SU-DHL-6 (cell line): ENCODE data around the gene IFIH1.

Experiments used
- EZH2phosphoT487 ChIP-seq: fragments of 200-600 bp; sonication (generic), shearing (Covaris generic); conservative IDR thresholded peaks from 2 replicates; pipeline ENCODE4 v1.6.1; 2018; ENCODE audit warnings: mild to moderate bottlenecking, antibody characterized with exemption, low read length, moderate library complexity, mixed read lengths
- TF ChIP-seq, protein P1 (sequence below): fragments of 200-600 bp; sonication (generic); IDR thresholded peaks from one replicate; pipeline ENCODE4 v1.5.1; 2017; ENCODE audit warnings: antibody characterized with exemption, mild to moderate bottlenecking, low read length, moderate library complexity; ENCODE audit not compliant: insufficient read depth, poor library complexity, severe bottlenecking

DNA sequence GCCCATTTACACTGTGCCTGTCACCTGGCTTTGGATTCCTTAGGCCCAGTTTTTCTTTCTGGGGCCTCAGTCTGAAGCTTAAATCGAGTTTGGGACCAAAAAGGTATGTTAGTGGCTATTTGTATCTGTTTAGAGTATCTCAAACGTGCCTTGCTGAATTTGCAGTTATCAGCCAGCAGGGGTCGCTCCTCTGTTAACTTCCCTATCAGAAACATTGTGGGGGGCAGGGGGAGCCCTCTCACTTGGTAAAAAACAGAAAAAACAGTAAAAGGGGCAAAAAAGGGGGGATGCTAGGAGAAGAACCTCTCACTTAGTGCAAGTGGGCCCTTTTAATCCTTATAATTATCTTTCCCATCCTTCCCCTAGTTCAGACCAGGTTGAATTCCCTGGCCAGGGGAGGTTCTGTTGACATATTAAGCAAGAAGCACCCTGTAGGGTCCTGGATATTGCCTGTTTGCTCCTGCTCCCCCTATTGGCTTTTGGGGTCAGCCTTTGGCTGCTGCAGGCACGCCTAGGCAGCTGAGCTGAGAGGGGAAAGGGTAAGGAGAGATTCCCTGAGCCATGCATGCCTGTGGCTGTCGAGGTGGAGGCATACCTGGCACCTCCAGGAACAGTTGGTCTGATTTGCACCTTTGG lies 8.8 kb upstream of the IFIH1 start:
- TF ChIP-seq, protein P1, sequence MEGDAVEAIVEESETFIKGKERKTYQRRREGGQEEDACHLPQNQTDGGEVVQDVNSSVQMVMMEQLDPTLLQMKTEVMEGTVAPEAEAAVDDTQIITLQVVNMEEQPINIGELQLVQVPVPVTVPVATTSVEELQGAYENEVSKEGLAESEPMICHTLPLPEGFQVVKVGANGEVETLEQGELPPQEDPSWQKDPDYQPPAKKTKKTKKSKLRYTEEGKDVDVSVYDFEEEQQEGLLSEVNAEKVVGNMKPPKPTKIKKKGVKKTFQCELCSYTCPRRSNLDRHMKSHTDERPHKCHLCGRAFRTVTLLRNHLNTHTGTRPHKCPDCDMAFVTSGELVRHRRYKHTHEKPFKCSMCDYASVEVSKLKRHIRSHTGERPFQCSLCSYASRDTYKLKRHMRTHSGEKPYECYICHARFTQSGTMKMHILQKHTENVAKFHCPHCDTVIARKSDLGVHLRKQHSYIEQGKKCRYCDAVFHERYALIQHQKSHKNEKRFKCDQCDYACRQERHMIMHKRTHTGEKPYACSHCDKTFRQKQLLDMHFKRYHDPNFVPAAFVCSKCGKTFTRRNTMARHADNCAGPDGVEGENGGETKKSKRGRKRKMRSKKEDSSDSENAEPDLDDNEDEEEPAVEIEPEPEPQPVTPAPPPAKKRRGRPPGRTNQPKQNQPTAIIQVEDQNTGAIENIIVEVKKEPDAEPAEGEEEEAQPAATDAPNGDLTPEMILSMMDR, result peak; percentile 57
- no peak for TF ChIP-seq EZH2phosphoT487
